ENCODE results near the gene PATE3. TPM values are rescaled to one million over a fixed set of nuclear protein-coding genes. Genes with fewer than 3 reads are reported as not detected.

PATE3 gene
- total and polyA plus RNA-seq, 2 of the 4 experiments (the other 2 are of a cell fraction) = not detected

DNA sequence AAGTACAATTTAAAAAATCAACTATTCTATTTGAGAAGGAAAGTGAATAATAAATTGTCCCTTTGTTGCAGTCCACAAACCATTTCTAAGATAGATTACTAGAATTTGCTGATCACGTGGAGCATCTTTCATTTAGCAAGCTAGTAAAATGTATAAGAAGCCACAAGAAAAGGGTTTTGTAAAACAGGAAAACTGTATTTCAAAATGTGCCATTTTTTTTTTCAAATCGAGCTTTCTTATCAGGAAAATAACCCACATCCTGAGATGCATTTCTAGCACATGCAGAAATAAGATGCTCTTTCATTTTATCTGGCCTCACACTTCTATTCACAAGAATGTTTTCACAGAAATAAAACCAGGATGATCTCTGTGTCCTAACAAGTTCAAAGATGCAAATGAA is 3.2 kb upstream of the PATE3 start:
- no peaks in the 10 kb centered on the region for H3K27me3 ChIP-seq (ENCODE audit: control insufficient read depth, insufficient read depth, low read length)
- H3K9me1 ChIP-seq (ENCODE audit: insufficient read depth, low read length) = no peaks in the 10 kb centered on the region
- no peak overlapping the region for H2BK20ac ChIP-seq (ENCODE audit: low read depth, low read length)
- no peaks in the 10 kb centered on the region for H3K9me3 ChIP-seq (ENCODE audit: control insufficient read depth, insufficient read depth, low read length)
- no peak overlapping the region for H2AK5ac ChIP-seq (ENCODE audit: low read depth, low read length)
- ATAC-seq (ENCODE audit: low read depth) = no peak
- H3K4me1 ChIP-seq (ENCODE audit: control insufficient read depth, insufficient read depth, low read length) = no peaks in the 10 kb centered on the region
- WGBS, 2 experiments (ENCODE audit: extremely low coverage in 2 of 2, insufficient read length in 1 of 2) = no CpG with 5 or more reads among the region's 2 CpGs
- no peak overlapping the region for H3K14ac ChIP-seq (replicated peaks; ENCODE audit: low read depth, low read length)
- in situ Hi-C loops (cut with MboI; ENCODE audit: low sequenced_read_pairs) (no loop called here), intact Hi-C loops (cut with micrococcal nuclease) (no loop called here), dilution Hi-C loops (cut with HindIII; ENCODE audit: low sequenced_read_pairs, unreplicated experiment) (no loop called here)
- no peak for DNase-seq
- no peak overlapping the region for H3K4me2 ChIP-seq (ENCODE audit: low read depth, low read length)
- no peak overlapping the region for H2BK5ac ChIP-seq (ENCODE audit: low read depth, low read length, poor library complexity, severe bottlenecking)
- no peaks in the 10 kb centered on the region for H3K36me3 ChIP-seq (ENCODE audit: control insufficient read depth, insufficient read depth, low read length)
- no peak overlapping the region for H2BK15ac ChIP-seq (ENCODE audit: low read depth, low read length)
- H4K20me1 ChIP-seq (ENCODE audit: insufficient read depth, low read length) = no peaks in the 10 kb centered on the region
- H3K9ac ChIP-seq (ENCODE audit: low read depth, low read length) = no peak overlapping the region
- no peak overlapping the region for H2AK9ac ChIP-seq (replicated peaks; ENCODE audit: low read depth, low read length, poor library complexity)
- H3K56ac ChIP-seq (ENCODE audit: extremely low read depth, insufficient read depth, low read length) = no peak overlapping the region
- no TSS peak for BruUV-seq (replicated peaks)
- H3K4ac ChIP-seq (ENCODE audit: low read depth, low read length) = no peak overlapping the region
- H4K8ac ChIP-seq (ENCODE audit: low read depth in 2 of 2, low read length in 2 of 2) = no peak overlapping the region
- H3K27ac ChIP-seq (ENCODE audit: insufficient read depth, low read length) = no peak overlapping the region
- H3K4me3 ChIP-seq (ENCODE audit: insufficient read depth, low read depth, low read length) = no peak overlapping the region
- ChIA-PET CTCF (interaction anchor here (0.7 kb wide), 1 partner anchor 172 kb away, joined by 3 read pairs; no protein-coding TSS in a partner anchor), POLR2A (ENCODE audit: unreplicated experiment) (no interaction called here)
- no peak overlapping the region for H4K5ac ChIP-seq (ENCODE audit: low read depth, low read length)
- H2AFZ ChIP-seq (replicated peaks; ENCODE audit: low read length, poor library complexity) = no peak overlapping the region
- no peak overlapping the region for H3K23ac ChIP-seq (ENCODE audit: low read depth, low read length)
- H4K91ac ChIP-seq (ENCODE audit: insufficient read depth, low read depth, low read length) = no peak overlapping the region
- H2BK120ac ChIP-seq (ENCODE audit: low read depth, low read length) = no peak overlapping the region
- no peaks in the 10 kb centered on the region for H3K79me1 ChIP-seq (ENCODE audit: low read depth in 1 of 2, low read length in 2 of 2)
- H3K18ac ChIP-seq (ENCODE audit: low read depth, low read length) = no peak overlapping the region
- no peak for TF ChIP-seq RFX5 (IDR thresholded peaks at IDR 0.05; ENCODE audit: low read depth, low read length)
- no peak for TF ChIP-seq MXI1 (IDR thresholded peaks at IDR 0.05; ENCODE audit: borderline replicate concordance, low read depth, low read length)
- no peak for TF ChIP-seq MAZ (IDR thresholded peaks at IDR 0.05; ENCODE audit: borderline replicate concordance, low read depth, low read length)
- TF ChIP-seq, protein P1, sequence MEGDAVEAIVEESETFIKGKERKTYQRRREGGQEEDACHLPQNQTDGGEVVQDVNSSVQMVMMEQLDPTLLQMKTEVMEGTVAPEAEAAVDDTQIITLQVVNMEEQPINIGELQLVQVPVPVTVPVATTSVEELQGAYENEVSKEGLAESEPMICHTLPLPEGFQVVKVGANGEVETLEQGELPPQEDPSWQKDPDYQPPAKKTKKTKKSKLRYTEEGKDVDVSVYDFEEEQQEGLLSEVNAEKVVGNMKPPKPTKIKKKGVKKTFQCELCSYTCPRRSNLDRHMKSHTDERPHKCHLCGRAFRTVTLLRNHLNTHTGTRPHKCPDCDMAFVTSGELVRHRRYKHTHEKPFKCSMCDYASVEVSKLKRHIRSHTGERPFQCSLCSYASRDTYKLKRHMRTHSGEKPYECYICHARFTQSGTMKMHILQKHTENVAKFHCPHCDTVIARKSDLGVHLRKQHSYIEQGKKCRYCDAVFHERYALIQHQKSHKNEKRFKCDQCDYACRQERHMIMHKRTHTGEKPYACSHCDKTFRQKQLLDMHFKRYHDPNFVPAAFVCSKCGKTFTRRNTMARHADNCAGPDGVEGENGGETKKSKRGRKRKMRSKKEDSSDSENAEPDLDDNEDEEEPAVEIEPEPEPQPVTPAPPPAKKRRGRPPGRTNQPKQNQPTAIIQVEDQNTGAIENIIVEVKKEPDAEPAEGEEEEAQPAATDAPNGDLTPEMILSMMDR (conservative IDR thresholded peaks at IDR 0.05; ENCODE audit: low read depth, low read length) = no peak
- TF ChIP-seq NFE2L2 (IDR thresholded peaks at IDR 0.05; ENCODE audit: low read depth, low read length) = no peak
- no peak for TF ChIP-seq CEBPB (IDR thresholded peaks at IDR 0.05; ENCODE audit: low read depth, low read length)
- TF ChIP-seq CHD1 (IDR thresholded peaks at IDR 0.05; ENCODE audit: low read depth, low read length) = no peak
- TF ChIP-seq RCOR1 (IDR thresholded peaks at IDR 0.05; ENCODE audit: insufficient replicate concordance, low read length) = no peak
- no peak for TF ChIP-seq BHLHE40 (IDR thresholded peaks at IDR 0.05; ENCODE audit: low read depth, low read length)
